ENCODE results near the gene ITIH6. TPM values are rescaled to one million over a fixed set of nuclear protein-coding genes. Genes with fewer than 3 reads are reported as not detected.
"Not testable (repeated sequence)": the region's sequence is repeated elsewhere in the genome, so short reads cannot be mapped to it uniquely, and the experiment has no call there.

Gene ITIH6
- total RNA-seq (2014; rRNA removed; shearing (Covaris generic)) (not detected in 2 replicates), polyA plus RNA-seq (2016; fragmentation: Nextera tagmentation; extraction: Ambion mirVana) (not detected in 2 replicates)

- no peak for TF ChIP-seq EZH2 (IDR thresholded peaks at IDR 0.05; ENCODE audit: insufficient read depth, poor library complexity, severe bottlenecking)
- no peak for TF ChIP-seq EZH2phosphoT487 (IDR thresholded peaks at IDR 0.05; ENCODE audit: insufficient read depth, low read depth)
- Histone ChIP-seq H3K27ac (no peak within 1 kb of the TSS), H3K9me2 (ENCODE audit: insufficient read depth) (no peaks in the 10 kb centered on the region), H3K9me3 (ENCODE audit: low read depth) (no peaks in the 10 kb centered on the region), H3K4me1 (ENCODE audit: insufficient read depth) (no peaks in the 10 kb centered on the region), H3K79me2 (ENCODE audit: insufficient read depth) (no peaks in the 10 kb centered on the region), H3K4me2 (ENCODE audit: unreplicated experiment) (no peak within 1 kb of the TSS), H3F3A (ENCODE audit: insufficient read depth) (no peaks in the 10 kb centered on the region), H2AFZ (no peak within 1 kb of the TSS), H3K27me3 (replicated peaks; ENCODE audit: insufficient read depth) (no peaks in the 10 kb centered on the region), H3K9ac (no peak within 1 kb of the TSS), H3K36me3 (ENCODE audit: low read depth) (no peaks in the 10 kb centered on the region), H4K20me1 (ENCODE audit: insufficient read depth) (no peaks in the 10 kb centered on the region), H3K4me3 (no peak within 1 kb of the TSS)
- DNase-seq = no peak
- in situ Hi-C loops (cut with MboI) = no loop called here
- 13 to 17% methylated on average over 1 to 2 of the region's 2 CpGs for WGBS, 2 experiments (ENCODE audit: low coverage in 1 of 2, low lambda C conversion rate in 2 of 2, missing lambda C conversion rate in 2 of 2)
These were observed at the start of gene ITIH6 for GRCh38 chrX:54798137-54798536. ITIH6 (minus strand) TSS chrX:54798255; CDS start chrX:54798210, 45 bp downstream.

- in situ Hi-C loops (cut with MboI); H3K4me2 ChIP-seq (ENCODE audit: unreplicated experiment): not testable (repeated sequence)
- WGBS, 2 experiments (ENCODE audit: low coverage in 1 of 2, low lambda C conversion rate in 2 of 2, missing lambda C conversion rate in 2 of 2) = 34 to 38% methylated on average over 1 to 2 of the region's 2 CpGs
These were observed 49.6 kb upstream of the ITIH6 start for GRCh38 chrX:54847700-54848099.

GRCh38 chrX:54843050-54843449 lies 45.0 kb upstream of the ITIH6 start:
- Histone ChIP-seq H3K4me1 (ENCODE audit: insufficient read depth) (no peaks in the 10 kb centered on the region), H3K4me2 (ENCODE audit: unreplicated experiment) (no peak overlapping the region), H3K27ac (no peak overlapping the region), H3F3A (ENCODE audit: insufficient read depth) (no peaks in the 10 kb centered on the region), H3K36me3 (ENCODE audit: low read depth) (no peaks in the 10 kb centered on the region), H3K9me2 (ENCODE audit: insufficient read depth) (no peaks in the 10 kb centered on the region), H4K20me1 (ENCODE audit: insufficient read depth) (no peaks in the 10 kb centered on the region), H3K4me3 (no peak overlapping the region), H2AFZ (no peak overlapping the region), H3K79me2 (ENCODE audit: insufficient read depth) (no peaks in the 10 kb centered on the region), H3K27me3 (replicated peaks; ENCODE audit: insufficient read depth) (no peaks in the 10 kb centered on the region), H3K9me3 (ENCODE audit: low read depth) (no peaks in the 10 kb centered on the region), H3K9ac (no peak overlapping the region)
- no peak for DNase-seq
- in situ Hi-C loops (cut with MboI) = no loop called here
- WGBS, 2 experiments (ENCODE audit: low coverage in 1 of 2, low lambda C conversion rate in 2 of 2, missing lambda C conversion rate in 2 of 2) = 25 to 32% methylated on average over 2 of the region's 2 CpGs
- TF ChIP-seq EZH2phosphoT487 (IDR thresholded peaks at IDR 0.05; ENCODE audit: insufficient read depth, low read depth) (no peak), EZH2 (IDR thresholded peaks at IDR 0.05; ENCODE audit: insufficient read depth, poor library complexity, severe bottlenecking) (no peak)

More at GRCh38 chrX:54847700-54848099, 49.6 kb upstream of the ITIH6 start:
- H3K9ac ChIP-seq; DNase-seq; H3K4me3 ChIP-seq; H3K36me3 ChIP-seq (ENCODE audit: low read depth); H3K9me3 ChIP-seq (ENCODE audit: low read depth); H2AFZ ChIP-seq; H3K4me1 ChIP-seq (ENCODE audit: insufficient read depth); H3K9me2 ChIP-seq (ENCODE audit: insufficient read depth); H3F3A ChIP-seq (ENCODE audit: insufficient read depth); H4K20me1 ChIP-seq (ENCODE audit: insufficient read depth); H3K27me3 ChIP-seq (replicated peaks; ENCODE audit: insufficient read depth); H3K79me2 ChIP-seq (ENCODE audit: insufficient read depth); H3K27ac ChIP-seq: not testable (repeated sequence)

GRCh38 chrX:54842607-54843006 lies 44.6 kb upstream of the ITIH6 start:
- WGBS, 2 experiments (ENCODE audit: low coverage in 1 of 2, low lambda C conversion rate in 2 of 2, missing lambda C conversion rate in 2 of 2) = 0 to 6% methylated on average over 1 of the region's 1 CpG
- no peak overlapping the region for H2AFZ ChIP-seq
- H3K9me2 ChIP-seq (ENCODE audit: insufficient read depth) = no peaks in the 10 kb centered on the region
- no peak overlapping the region for H3K27ac ChIP-seq
- no peaks in the 10 kb centered on the region for H3K79me2 ChIP-seq (ENCODE audit: insufficient read depth)
- no peaks in the 10 kb centered on the region for H3K9me3 ChIP-seq (ENCODE audit: low read depth)
- no peaks in the 10 kb centered on the region for H3F3A ChIP-seq (ENCODE audit: insufficient read depth)
- no peaks in the 10 kb centered on the region for H3K36me3 ChIP-seq (ENCODE audit: low read depth)
- H3K9ac ChIP-seq = no peak overlapping the region
- H3K4me1 ChIP-seq (ENCODE audit: insufficient read depth) = no peaks in the 10 kb centered on the region
- H3K4me2 ChIP-seq (ENCODE audit: unreplicated experiment) = no peak overlapping the region
- DNase-seq = no peak
- in situ Hi-C loops (cut with MboI) = no loop called here
- H3K27me3 ChIP-seq (replicated peaks; ENCODE audit: insufficient read depth) = no peaks in the 10 kb centered on the region
- no peak for TF ChIP-seq EZH2phosphoT487 (IDR thresholded peaks at IDR 0.05; ENCODE audit: insufficient read depth, low read depth)
- no peak for TF ChIP-seq EZH2 (IDR thresholded peaks at IDR 0.05; ENCODE audit: insufficient read depth, poor library complexity, severe bottlenecking)
- no peaks in the 10 kb centered on the region for H4K20me1 ChIP-seq (ENCODE audit: insufficient read depth)
- no peak overlapping the region for H3K4me3 ChIP-seq

- H3F3A ChIP-seq (ENCODE audit: insufficient read depth); H3K27ac ChIP-seq; DNase-seq; H4K20me1 ChIP-seq (ENCODE audit: insufficient read depth); H2AFZ ChIP-seq; H3K4me2 ChIP-seq (ENCODE audit: unreplicated experiment); H3K79me2 ChIP-seq (ENCODE audit: insufficient read depth); H3K9me2 ChIP-seq (ENCODE audit: insufficient read depth); H3K4me1 ChIP-seq (ENCODE audit: insufficient read depth); H3K9ac ChIP-seq; H3K27me3 ChIP-seq (replicated peaks; ENCODE audit: insufficient read depth); H3K4me3 ChIP-seq; H3K36me3 ChIP-seq (ENCODE audit: low read depth); in situ Hi-C loops (cut with MboI); H3K9me3 ChIP-seq (ENCODE audit: low read depth): not testable (repeated sequence)
- WGBS, 2 experiments (ENCODE audit: low coverage in 1 of 2, low lambda C conversion rate in 2 of 2, missing lambda C conversion rate in 2 of 2) = 0 to 10% methylated on average over 1 to 2 of the region's 3 CpGs
These were observed 43.3 kb upstream of the ITIH6 start for GRCh38 chrX:54841184-54841874.
